ENCODE data around the gene OLR1.
"Not testable (repeated sequence)": the region's sequence is repeated elsewhere in the genome, so short reads cannot be mapped to it uniquely, and the experiment has no call there.

The OLR1 gene

DNA sequence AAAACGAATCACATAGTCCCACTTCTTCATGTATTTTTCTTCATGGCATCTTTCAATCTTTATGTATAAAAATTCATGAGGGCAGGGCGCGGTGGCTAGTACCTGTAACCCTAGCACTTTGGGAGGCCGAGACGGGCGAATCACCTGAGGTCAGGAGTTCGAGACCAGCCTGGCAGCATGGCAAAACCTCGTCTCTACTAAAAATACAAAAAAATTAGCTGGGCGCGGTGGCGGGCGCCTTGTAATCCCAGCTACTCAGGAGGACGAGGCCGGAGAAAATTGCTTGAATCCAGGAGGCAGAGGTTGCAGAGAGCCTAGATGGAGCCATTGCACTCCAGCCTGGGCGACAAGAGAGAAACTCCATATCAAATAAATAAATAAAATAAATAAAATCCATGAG lies 38.3 kb upstream of the OLR1 start:
- TF ChIP-seq, protein P1, sequence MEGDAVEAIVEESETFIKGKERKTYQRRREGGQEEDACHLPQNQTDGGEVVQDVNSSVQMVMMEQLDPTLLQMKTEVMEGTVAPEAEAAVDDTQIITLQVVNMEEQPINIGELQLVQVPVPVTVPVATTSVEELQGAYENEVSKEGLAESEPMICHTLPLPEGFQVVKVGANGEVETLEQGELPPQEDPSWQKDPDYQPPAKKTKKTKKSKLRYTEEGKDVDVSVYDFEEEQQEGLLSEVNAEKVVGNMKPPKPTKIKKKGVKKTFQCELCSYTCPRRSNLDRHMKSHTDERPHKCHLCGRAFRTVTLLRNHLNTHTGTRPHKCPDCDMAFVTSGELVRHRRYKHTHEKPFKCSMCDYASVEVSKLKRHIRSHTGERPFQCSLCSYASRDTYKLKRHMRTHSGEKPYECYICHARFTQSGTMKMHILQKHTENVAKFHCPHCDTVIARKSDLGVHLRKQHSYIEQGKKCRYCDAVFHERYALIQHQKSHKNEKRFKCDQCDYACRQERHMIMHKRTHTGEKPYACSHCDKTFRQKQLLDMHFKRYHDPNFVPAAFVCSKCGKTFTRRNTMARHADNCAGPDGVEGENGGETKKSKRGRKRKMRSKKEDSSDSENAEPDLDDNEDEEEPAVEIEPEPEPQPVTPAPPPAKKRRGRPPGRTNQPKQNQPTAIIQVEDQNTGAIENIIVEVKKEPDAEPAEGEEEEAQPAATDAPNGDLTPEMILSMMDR (IDR thresholded peaks at IDR 0.05; ENCODE audit: unreplicated experiment in 3 of 3), result no peak
- Mint-ChIP-seq H3K27ac (no peak overlapping the region), H3K4me1 (peaks cover 22% of the 10 kb centered on the region), H3K9me3 (no peaks in the 10 kb centered on the region), H3K36me3 (ENCODE audit: low read depth) (no peaks in the 10 kb centered on the region), H3K27me3 (ENCODE audit: low read depth) (peaks cover 2% of the 10 kb centered on the region), H3K4me3 (no peak overlapping the region)

DNA sequence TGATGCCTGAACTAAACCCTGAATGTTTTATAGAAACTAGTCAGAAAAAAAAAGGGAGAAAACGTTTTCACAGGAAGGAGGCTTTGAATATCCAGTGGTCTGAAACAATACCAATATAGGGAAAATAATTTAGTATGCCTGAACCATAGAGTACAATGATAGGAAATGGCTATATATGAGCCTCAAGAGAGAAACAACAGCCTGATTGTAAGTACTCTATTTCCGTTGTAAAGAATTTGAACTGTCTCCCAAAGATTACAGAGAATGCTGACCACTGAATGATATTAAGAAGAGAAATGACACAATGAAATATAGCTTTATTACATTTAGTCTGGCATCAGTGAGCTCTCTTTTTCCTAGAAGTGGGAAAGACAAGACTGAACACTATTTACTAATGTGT lies 35.2 kb upstream of the OLR1 start:
- peaks cover 2% of the 10 kb centered on the region for H3K4me1 Mint-ChIP-seq
- no peaks in the 10 kb centered on the region for H3K36me3 Mint-ChIP-seq (ENCODE audit: low read depth)
- peaks cover 3% of the 10 kb centered on the region for H3K27me3 Mint-ChIP-seq (ENCODE audit: low read depth)
- H3K9me3 Mint-ChIP-seq, result no peaks in the 10 kb centered on the region
- TF ChIP-seq, protein P1 (IDR thresholded peaks at IDR 0.05; ENCODE audit: unreplicated experiment in 3 of 3), result no peak
- no peak overlapping the region for H3K4me3 Mint-ChIP-seq
- no peak overlapping the region for H3K27ac Mint-ChIP-seq

DNA sequence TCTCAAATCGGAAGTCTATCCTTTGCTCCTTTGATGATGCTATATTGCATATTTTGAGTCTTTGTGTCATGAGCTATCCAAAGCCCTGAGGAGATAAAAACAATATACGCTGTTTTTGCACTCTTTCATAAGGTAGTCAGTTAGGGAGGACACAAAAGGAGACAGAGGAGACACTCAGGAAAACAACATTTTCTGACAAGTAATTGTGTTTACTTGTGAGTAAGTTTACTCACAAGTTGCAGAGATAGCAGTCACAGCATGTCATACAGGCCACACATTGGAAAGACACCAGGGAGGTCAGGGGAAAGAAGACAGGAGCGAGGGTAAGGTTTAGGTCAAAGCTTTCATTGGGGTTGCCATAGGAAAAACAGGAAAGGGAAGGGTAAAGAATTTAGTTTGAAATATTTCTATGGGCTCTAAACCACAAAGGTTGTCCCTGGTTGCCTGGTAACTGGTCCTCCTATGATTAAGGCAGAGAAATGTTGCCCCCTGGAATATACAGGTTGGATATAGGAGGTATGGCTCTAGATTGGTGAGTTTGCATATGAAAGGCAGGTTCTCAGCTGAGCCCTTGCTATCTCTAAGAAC lies 33.4 kb upstream of the OLR1 start:
- TF ChIP-seq, protein P1 (IDR thresholded peaks at IDR 0.05; ENCODE audit: unreplicated experiment in 3 of 3), result no peak
- H3K4me3 Mint-ChIP-seq, result no peak overlapping the region
- H3K9me3 Mint-ChIP-seq, result no peaks in the 10 kb centered on the region
- peaks cover 3% of the 10 kb centered on the region for H3K27me3 Mint-ChIP-seq (ENCODE audit: low read depth)
- H3K36me3 Mint-ChIP-seq (ENCODE audit: low read depth), result no peaks in the 10 kb centered on the region
- no peak overlapping the region for H3K27ac Mint-ChIP-seq
- no peaks in the 10 kb centered on the region for H3K4me1 Mint-ChIP-seq

DNA sequence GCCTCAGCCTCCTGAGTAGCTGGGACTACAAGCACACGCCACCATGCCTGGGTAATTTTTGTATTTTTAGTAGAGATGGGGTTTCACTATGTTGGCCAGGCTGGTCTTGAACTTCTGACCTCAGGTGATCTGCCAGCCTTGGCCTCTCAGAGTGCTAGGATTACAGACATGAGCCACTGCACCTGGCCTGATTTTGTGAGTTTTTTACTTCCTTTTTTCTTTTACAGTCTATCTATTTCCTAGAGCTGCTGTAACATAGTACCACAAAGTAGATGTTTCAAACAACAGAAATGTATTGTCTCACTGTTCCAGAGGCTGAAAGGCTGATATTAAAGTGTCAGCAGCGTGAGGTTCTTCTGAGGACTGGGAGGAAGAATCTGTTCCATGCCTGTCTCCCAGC lies 32.6 kb upstream of the OLR1 start:
- H3K4me3 Mint-ChIP-seq; H3K27ac Mint-ChIP-seq; H3K27me3 Mint-ChIP-seq (ENCODE audit: low read depth); H3K36me3 Mint-ChIP-seq (ENCODE audit: low read depth); H3K4me1 Mint-ChIP-seq; H3K9me3 Mint-ChIP-seq: not testable (repeated sequence)

DNA sequence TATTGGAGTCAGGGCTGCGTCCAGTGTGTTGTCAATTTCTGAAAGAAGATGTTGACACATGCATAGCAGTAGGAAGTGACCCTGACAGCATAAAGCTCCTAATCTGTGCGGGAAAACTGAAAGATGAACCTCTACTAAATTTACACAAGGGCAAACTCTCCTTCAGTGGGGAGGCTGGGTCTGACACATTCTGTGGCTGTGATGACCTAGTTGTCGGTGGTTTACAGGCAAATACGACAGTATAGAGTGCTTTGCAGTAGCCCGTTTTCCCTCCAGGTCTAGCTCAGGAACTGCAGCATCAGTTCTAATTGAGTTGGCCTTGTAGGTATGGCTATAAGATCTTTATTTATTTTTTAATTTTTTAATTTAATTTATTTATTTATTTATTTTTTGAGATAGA lies 25.9 kb upstream of the OLR1 start:
- no peak overlapping the region for H3K4me3 Mint-ChIP-seq
- peaks cover 4% of the 10 kb centered on the region for H3K27me3 Mint-ChIP-seq (ENCODE audit: low read depth)
- H3K4me1 Mint-ChIP-seq, result no peaks in the 10 kb centered on the region
- TF ChIP-seq, protein P1 (IDR thresholded peaks at IDR 0.05; ENCODE audit: unreplicated experiment in 3 of 3), result no peak
- H3K36me3 Mint-ChIP-seq (ENCODE audit: low read depth), result no peaks in the 10 kb centered on the region
- H3K9me3 Mint-ChIP-seq, result no peaks in the 10 kb centered on the region
- no peak overlapping the region for H3K27ac Mint-ChIP-seq

DNA sequence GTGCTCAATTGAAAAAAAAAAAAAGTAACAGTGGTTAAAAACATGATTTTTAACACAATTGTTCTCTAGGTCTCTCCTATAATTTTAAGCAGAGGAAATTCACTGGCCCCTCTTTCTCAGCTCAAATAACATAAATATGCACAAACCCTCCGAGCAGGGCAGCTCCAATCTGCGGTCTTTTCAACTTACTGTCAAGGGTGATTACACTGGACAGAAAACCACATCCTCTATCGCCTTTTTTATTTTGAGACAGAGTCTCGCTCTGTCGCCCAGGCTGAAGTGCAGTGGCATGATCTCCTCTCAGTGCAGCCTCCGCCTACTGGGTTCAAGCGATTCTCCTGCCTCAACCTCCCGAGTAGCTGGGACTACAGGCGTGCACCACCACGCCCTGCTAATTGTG lies 24.3 kb upstream of the OLR1 start:
- Mint-ChIP-seq H3K36me3 (ENCODE audit: low read depth) (no peaks in the 10 kb centered on the region), H3K27ac (no peak overlapping the region), H3K9me3 (no peaks in the 10 kb centered on the region), H3K4me3 (no peak overlapping the region), H3K4me1 (no peaks in the 10 kb centered on the region), H3K27me3 (ENCODE audit: low read depth) (peaks cover 4% of the 10 kb centered on the region)
- TF ChIP-seq, protein P1 (IDR thresholded peaks at IDR 0.05; ENCODE audit: unreplicated experiment in 3 of 3), result no peak

Data from nephron (organoid).